ENCODE results near the gene GSTK1.

GSTK1 gene

DNA sequence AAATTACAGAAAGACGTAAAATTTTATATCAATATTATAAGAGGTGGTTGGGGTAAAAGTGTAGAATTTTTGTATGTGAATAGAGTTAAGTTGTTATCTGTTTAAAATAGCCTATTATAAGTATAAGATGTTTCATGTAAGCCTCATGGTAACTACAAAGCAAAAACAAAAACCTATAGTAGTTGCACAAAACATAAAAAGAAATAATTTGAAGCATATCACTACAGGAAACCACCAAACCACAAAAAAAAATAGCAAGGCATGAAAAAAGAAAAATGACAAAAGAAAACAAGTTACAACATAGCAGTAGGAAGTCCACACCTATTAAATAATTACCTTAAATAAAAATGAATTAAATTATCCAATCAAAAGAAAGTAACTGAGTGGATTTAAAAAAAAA is 12.4 kb upstream of the GSTK1 start:
- TF ChIP-seq, protein P1, sequence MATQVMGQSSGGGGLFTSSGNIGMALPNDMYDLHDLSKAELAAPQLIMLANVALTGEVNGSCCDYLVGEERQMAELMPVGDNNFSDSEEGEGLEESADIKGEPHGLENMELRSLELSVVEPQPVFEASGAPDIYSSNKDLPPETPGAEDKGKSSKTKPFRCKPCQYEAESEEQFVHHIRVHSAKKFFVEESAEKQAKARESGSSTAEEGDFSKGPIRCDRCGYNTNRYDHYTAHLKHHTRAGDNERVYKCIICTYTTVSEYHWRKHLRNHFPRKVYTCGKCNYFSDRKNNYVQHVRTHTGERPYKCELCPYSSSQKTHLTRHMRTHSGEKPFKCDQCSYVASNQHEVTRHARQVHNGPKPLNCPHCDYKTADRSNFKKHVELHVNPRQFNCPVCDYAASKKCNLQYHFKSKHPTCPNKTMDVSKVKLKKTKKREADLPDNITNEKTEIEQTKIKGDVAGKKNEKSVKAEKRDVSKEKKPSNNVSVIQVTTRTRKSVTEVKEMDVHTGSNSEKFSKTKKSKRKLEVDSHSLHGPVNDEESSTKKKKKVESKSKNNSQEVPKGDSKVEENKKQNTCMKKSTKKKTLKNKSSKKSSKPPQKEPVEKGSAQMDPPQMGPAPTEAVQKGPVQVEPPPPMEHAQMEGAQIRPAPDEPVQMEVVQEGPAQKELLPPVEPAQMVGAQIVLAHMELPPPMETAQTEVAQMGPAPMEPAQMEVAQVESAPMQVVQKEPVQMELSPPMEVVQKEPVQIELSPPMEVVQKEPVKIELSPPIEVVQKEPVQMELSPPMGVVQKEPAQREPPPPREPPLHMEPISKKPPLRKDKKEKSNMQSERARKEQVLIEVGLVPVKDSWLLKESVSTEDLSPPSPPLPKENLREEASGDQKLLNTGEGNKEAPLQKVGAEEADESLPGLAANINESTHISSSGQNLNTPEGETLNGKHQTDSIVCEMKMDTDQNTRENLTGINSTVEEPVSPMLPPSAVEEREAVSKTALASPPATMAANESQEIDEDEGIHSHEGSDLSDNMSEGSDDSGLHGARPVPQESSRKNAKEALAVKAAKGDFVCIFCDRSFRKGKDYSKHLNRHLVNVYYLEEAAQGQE (IDR thresholded peaks at IDR 0.05; ENCODE audit: insufficient replicate concordance, low read depth): no peak
- no peak for TF ChIP-seq GABPA (IDR thresholded peaks at IDR 0.05; ENCODE audit: low read depth)
- no peak for TF ChIP-seq SPI1 (IDR thresholded peaks at IDR 0.05; ENCODE audit: borderline replicate concordance, low read depth)
- no peak for TF ChIP-seq POLR2AphosphoS5 (IDR thresholded peaks at IDR 0.05; ENCODE audit: low read depth)
- TF ChIP-seq CTCF (IDR thresholded peaks at IDR 0.05; ENCODE audit: insufficient read depth, low read length): no peak
- no peak for DNase-seq (ENCODE audit: low read depth in 1 of 2, low spot score in 1 of 2)
- no peaks in the 10 kb centered on the region for H3K27me3 ChIP-seq (ENCODE audit: insufficient read depth, poor library complexity, severe bottlenecking)
- H3K27ac ChIP-seq (replicated peaks): no peak overlapping the region
- no peak overlapping the region for H3K4me3 ChIP-seq (replicated peaks; ENCODE audit: insufficient read depth, low read length)

DNA sequence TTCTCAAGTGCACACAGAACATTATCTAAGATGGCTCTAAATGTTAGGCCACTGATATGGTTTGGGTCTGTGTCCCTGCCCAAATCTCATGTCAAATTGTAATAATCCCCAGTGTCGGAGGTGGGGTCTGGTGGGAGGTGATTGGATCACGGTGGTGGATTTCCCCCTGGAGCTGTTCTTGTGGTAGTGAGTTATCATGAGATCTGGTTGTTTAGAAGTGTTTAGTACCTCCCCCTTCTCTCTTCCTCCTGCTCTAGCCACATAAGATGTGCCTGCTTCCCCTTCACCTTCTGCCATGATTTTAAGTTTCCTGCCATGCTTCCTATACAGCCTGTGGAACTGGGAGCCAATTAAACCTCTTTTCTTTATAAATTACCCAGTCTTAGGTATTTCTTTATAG is 11.2 kb upstream of the GSTK1 start:
- no peak overlapping the region for H3K4me3 ChIP-seq (replicated peaks; ENCODE audit: insufficient read depth, low read length)
- TF ChIP-seq, protein P1 (IDR thresholded peaks at IDR 0.05; ENCODE audit: insufficient replicate concordance, low read depth): no peak
- TF ChIP-seq SPI1 (IDR thresholded peaks at IDR 0.05; ENCODE audit: borderline replicate concordance, low read depth) (no peak), CTCF (IDR thresholded peaks at IDR 0.05; ENCODE audit: insufficient read depth, low read length) (no peak), GABPA (IDR thresholded peaks at IDR 0.05; ENCODE audit: low read depth) (no peak), POLR2AphosphoS5 (IDR thresholded peaks at IDR 0.05; ENCODE audit: low read depth) (no peak)
- H3K27me3 ChIP-seq (ENCODE audit: insufficient read depth, poor library complexity, severe bottlenecking): no peaks in the 10 kb centered on the region
- H3K27ac ChIP-seq (replicated peaks): no peak overlapping the region
- DNase-seq (ENCODE audit: low read depth in 1 of 2, low spot score in 1 of 2): no peak

DNA sequence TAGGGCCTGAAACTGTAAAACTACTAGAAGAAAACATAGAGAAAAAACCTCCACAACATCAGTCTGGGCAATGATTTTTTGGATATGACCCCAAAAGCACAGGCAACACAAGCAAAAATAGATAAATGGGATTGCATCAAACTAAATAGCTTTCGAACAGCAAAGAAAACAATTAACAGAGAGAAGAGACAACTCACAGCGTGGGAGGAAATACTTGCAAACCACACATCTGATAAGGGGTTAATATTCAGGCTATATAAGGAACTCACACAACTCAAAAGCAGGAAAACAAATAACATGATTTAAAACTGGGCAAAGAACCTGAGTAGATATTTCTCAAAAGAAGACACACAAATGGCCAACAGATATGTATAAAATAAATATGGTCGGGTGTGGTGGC is 7.7 kb upstream of the GSTK1 start:
- H3K27me3 ChIP-seq (ENCODE audit: insufficient read depth, poor library complexity, severe bottlenecking): no peaks in the 10 kb centered on the region
- no peak for DNase-seq (ENCODE audit: low read depth in 1 of 2, low spot score in 1 of 2)
- no peak overlapping the region for H3K27ac ChIP-seq (replicated peaks)
- TF ChIP-seq CTCF (IDR thresholded peaks at IDR 0.05; ENCODE audit: insufficient read depth, low read length): no peak
- TF ChIP-seq POLR2AphosphoS5 (IDR thresholded peaks at IDR 0.05; ENCODE audit: low read depth): no peak
- TF ChIP-seq GABPA (IDR thresholded peaks at IDR 0.05; ENCODE audit: low read depth): no peak
- H3K4me3 ChIP-seq (replicated peaks; ENCODE audit: insufficient read depth, low read length): no peak overlapping the region

DNA sequence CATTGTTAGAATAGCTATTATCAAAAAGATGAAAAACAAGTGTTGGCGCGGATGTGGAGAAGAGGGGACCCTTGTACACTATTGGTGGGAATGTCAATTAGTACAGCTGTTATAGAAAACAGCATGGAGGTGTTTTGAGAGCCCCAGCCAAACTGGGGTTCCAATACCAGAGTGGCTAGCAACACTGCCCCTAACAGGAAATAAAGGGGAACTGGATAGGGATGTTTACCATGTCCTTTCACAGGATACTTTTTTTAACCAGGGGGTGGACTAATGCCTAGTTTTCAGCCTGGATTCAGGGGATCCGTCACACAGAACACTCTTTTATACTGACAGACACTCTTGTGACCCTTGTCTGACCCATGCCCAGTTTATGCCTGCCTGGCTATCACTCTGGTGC is 6.9 kb upstream of the GSTK1 start:
- no peaks in the 10 kb centered on the region for H3K27me3 ChIP-seq (ENCODE audit: insufficient read depth, poor library complexity, severe bottlenecking)
- DNase-seq (ENCODE audit: low read depth in 1 of 2, low spot score in 1 of 2): no peak
- no peak overlapping the region for H3K4me3 ChIP-seq (replicated peaks; ENCODE audit: insufficient read depth, low read length)
- no peak overlapping the region for H3K27ac ChIP-seq (replicated peaks)
- TF ChIP-seq CTCF (IDR thresholded peaks at IDR 0.05; ENCODE audit: insufficient read depth, low read length) (peak; percentile 16), SPI1 (IDR thresholded peaks at IDR 0.05; ENCODE audit: borderline replicate concordance, low read depth) (peak; percentile 66; the same call in 1 of the 2 replicates), POLR2AphosphoS5 (IDR thresholded peaks at IDR 0.05; ENCODE audit: low read depth) (no peak), GABPA (IDR thresholded peaks at IDR 0.05; ENCODE audit: low read depth) (no peak)
- TF ChIP-seq, protein P1 (IDR thresholded peaks at IDR 0.05; ENCODE audit: insufficient replicate concordance, low read depth): no peak
